HepG2 (cell line): ENCODE data around the gene B4GALT3. TPM values are rescaled to one million over a fixed set of nuclear protein-coding genes. Genes with fewer than 3 reads are reported as not detected.

Source experiments
- ATF2 ChIP-seq: sonication (generic); formaldehyde crosslinking; IDR thresholded peaks from 2 replicates; pipeline ENCODE4 v1.4.0; 2020; ENCODE audit warnings: missing genetic modification reagents
- GABPB1 ChIP-seq: IDR thresholded peaks from 2 replicates; pipeline ENCODE4 v1.6.1; 2016; ENCODE audit warnings: mild to moderate bottlenecking, missing genetic modification reagents, moderate library complexity, missing compliant biosample characterization
- GATAD1 ChIP-seq: IDR thresholded peaks from 2 replicates; pipeline ENCODE4 v1.6.1; 2016; ENCODE audit warnings: missing genetic modification reagents, missing compliant biosample characterization
- HBP1 ChIP-seq: IDR thresholded peaks from 2 replicates; pipeline ENCODE4 v1.6.1; 2016; ENCODE audit warnings: low read depth, control low read depth
- KLF16 ChIP-seq, 2 experiments: sonication (generic) in 1 of 2; formaldehyde crosslinking in 1 of 2; IDR thresholded peaks; 2 replicates each; pipeline versions ENCODE4 v1.6.1 to v1.8.0; 2016 to 2023; ENCODE audit warnings: missing genetic modification reagents in 2 of 2, missing compliant biosample characterization in 1 of 2
- NCOA1 ChIP-seq: sonication (generic); formaldehyde crosslinking; IDR thresholded peaks from 2 replicates; pipeline ENCODE4 v1.9.0; 2021; ENCODE audit warnings: missing genetic modification reagents
- PBX2 ChIP-seq: IDR thresholded peaks from 2 replicates; pipeline ENCODE4 v1.6.1; 2016; ENCODE audit warnings: control low read depth
- RARA ChIP-seq: IDR thresholded peaks from 2 replicates; pipeline ENCODE4 v1.6.1; 2016; ENCODE audit warnings: missing genetic modification reagents, missing compliant biosample characterization
- SAFB2 ChIP-seq: sonication (generic); formaldehyde crosslinking; IDR thresholded peaks from 2 replicates; pipeline ENCODE4 v1.5.1; 2020; ENCODE audit warnings: missing genetic modification reagents, low read depth, mild to moderate bottlenecking, borderline replicate concordance
- SNAI1 ChIP-seq: sonication (generic); formaldehyde crosslinking; IDR thresholded peaks from 2 replicates; pipeline ENCODE4 v1.5.0; 2020; ENCODE audit warnings: mild to moderate bottlenecking, missing genetic modification reagents, borderline replicate concordance
- ZMAT5 ChIP-seq: sonication (generic); formaldehyde crosslinking; IDR thresholded peaks from 2 replicates; pipeline ENCODE4 v1.5.0; 2020; ENCODE audit warnings: mild to moderate bottlenecking, low read depth, missing genetic modification reagents, borderline replicate concordance
- ZNF282 ChIP-seq: fragments of 450-650 bp; IDR thresholded peaks from 2 replicates; pipeline ENCODE4 v1.6.1; 2018; ENCODE audit not compliant: partially characterized antibody
- ZNF30 ChIP-seq: sonication (generic); formaldehyde crosslinking; IDR thresholded peaks from 2 replicates; pipeline ENCODE4 v1.5.0; 2020; ENCODE audit warnings: mild to moderate bottlenecking, missing genetic modification reagents
- ZNF318 ChIP-seq: sonication (generic); formaldehyde crosslinking; IDR thresholded peaks from 2 replicates; pipeline ENCODE4 v1.4.0; 2020; ENCODE audit warnings: mild to moderate bottlenecking, missing genetic modification reagents
- ZNF484 ChIP-seq: sonication (generic); formaldehyde crosslinking; IDR thresholded peaks from 2 replicates; pipeline ENCODE4 v1.5.1; 2020; ENCODE audit warnings: mild to moderate bottlenecking, low read depth, missing genetic modification reagents, borderline replicate concordance
- ZNF572 ChIP-seq: sonication (generic); formaldehyde crosslinking; IDR thresholded peaks from 2 replicates; pipeline ENCODE4 v1.5.1; 2020; ENCODE audit warnings: mild to moderate bottlenecking, missing genetic modification reagents
- polyA plus RNA-seq, 8 experiments: library from polyadenylated mRNA; depleted of rRNA in 3 of 8; stranded (reverse) in 7 of 8; unstranded in 1 of 8; fragments of >200 nt; fragmentation: Illumina TruSeq in 4 of 8; extraction: Trizol in 4 of 8; gene quantifications; 2 replicates each; pipeline versions ENCODE4 v1.2.1 to v1.2.3, GENCODE V29; 2011 to 2016; ENCODE audit warnings: low read depth in 4 of 8, missing spikeins in 1 of 8, mixed read lengths in 1 of 8; ENCODE audit not compliant: insufficient read depth in 1 of 8
- total RNA-seq, 5 experiments: library from RNA; depleted of rRNA; stranded (reverse); fragments of >200 nt; fragmentation: Illumina TruSeq; extraction: Trizol; gene quantifications; 2 replicates each; pipeline ENCODE4 v1.2.3, GENCODE V29; 2016; ENCODE audit warnings: low read depth in 1 of 5

The B4GALT3 gene
- total and polyA plus RNA-seq, 2 of the 13 experiments (the other 11 are each of a cell fraction or from before 2014, with no cell fraction given): 35.6 to 40.4 TPM

- no peak for TF ChIP-seq ZNF318 (CRISPR knock-in tag)
- 0 out of 2 replicates have a peak, but pooled peaks have one; percentile 17 for TF ChIP-seq SAFB2 (CRISPR knock-in tag)
- no peak for TF ChIP-seq ZMAT5 (CRISPR knock-in tag)
- peak in 1 of 2 experiments; percentile 46; a peak in 1 of 4 replicates for TF ChIP-seq KLF16 (CRISPR knock-in tag; IDR thresholded peaks at IDR 0.05)
- TF ChIP-seq ATF2 (CRISPR knock-in tag): 0 out of 2 replicates have a peak, but pooled peaks have one; percentile 24
- peak; percentile 50 for TF ChIP-seq GABPB1 (CRISPR knock-in tag)
- 0 out of 2 replicates have a peak, but pooled peaks have one; percentile 13 for TF ChIP-seq SNAI1 (CRISPR knock-in tag)
- 0 out of 2 replicates have a peak, but pooled peaks have one; percentile 50 for TF ChIP-seq HBP1 (CRISPR knock-in tag)
- no peak for TF ChIP-seq ZNF30 (CRISPR knock-in tag)
- TF ChIP-seq NCOA1 (CRISPR knock-in tag): no peak
- TF ChIP-seq ZNF484 (CRISPR knock-in tag): no peak
- peak; percentile 95 for TF ChIP-seq PBX2 (CRISPR knock-in tag)
- no peak for TF ChIP-seq ZNF572
- TF ChIP-seq RARA (CRISPR knock-in tag): peak; percentile 36; the same call in 1 of the 2 replicates
- TF ChIP-seq GATAD1 (CRISPR knock-in tag): peak; percentile 75; the same call in 1 of the 2 replicates
- TF ChIP-seq ZNF282: no peak
These were observed 48.4 kb upstream of the B4GALT3 start, which contains the start of gene TOMM40L (continued) for GRCh38 chr1:161225534-161226319.
